ENCODE data around the gene ABLIM2. TPM values are rescaled to one million over a fixed set of nuclear protein-coding genes. Genes with fewer than 3 reads are reported as not detected.

ABLIM2 gene
- total and polyA plus RNA-seq, 2 of the 8 experiments (the other 6 are each of a cell fraction or from before 2014, with no cell fraction given): 2.8 to 3.0 TPM

- Histone ChIP-seq H3K4me2 (ENCODE audit: insufficient read depth in 1 of 2, low read depth in 2 of 2, low read length in 2 of 2) (peak overlapping the region; percentile 6 to 12; a peak in 3 of 4 replicates), H3K4me3 (ENCODE audit: extremely low read depth in 1 of 4, insufficient read depth in 2 of 4, low read depth in 3 of 4, low read length in 4 of 4) (no peak overlapping the region), H3K27me3 (replicated peaks in 1 of 4; ENCODE audit: control insufficient read depth in 3 of 4, extremely low read depth in 1 of 4, insufficient read depth in 3 of 4, low read length in 3 of 4) (no peaks in the 10 kb centered on the region), H3K27ac (ENCODE audit: low read depth, low read length) (peak overlapping the region; percentile 74; the same call in 1 of the 2 replicates), H3K79me2 (ENCODE audit: control insufficient read depth in 1 of 2, insufficient read depth in 2 of 2, low read length in 2 of 2) (no peaks in the 10 kb centered on the region), H3K23me2 (ENCODE audit: low read depth, low read length) (no peaks in the 10 kb centered on the region), H3K79me1 (ENCODE audit: low read depth, low read length) (no peaks in the 10 kb centered on the region), H2AK5ac (ENCODE audit: low read depth, low read length) (peak overlapping the region; percentile 97), H3K4ac (replicated peaks; ENCODE audit: insufficient read length, low read depth, low read length) (peak overlapping the region; percentile 99), H3K18ac (ENCODE audit: extremely low read depth, low read length) (peak overlapping the region; percentile 95), H4K20me1 (replicated peaks in 1 of 2; ENCODE audit: control insufficient read depth in 1 of 2, insufficient read depth in 2 of 2, low read length in 2 of 2) (no peaks in the 10 kb centered on the region), H3K9me3 (ENCODE audit: insufficient read depth in 2 of 2, low read depth in 1 of 2, low read length in 1 of 2) (no peaks in the 10 kb centered on the region), H3K4me1 (replicated peaks in 1 of 4; ENCODE audit: control insufficient read depth in 3 of 4, insufficient read depth in 4 of 4, low read length in 3 of 4) (peaks cover 6 to 36% (median 28%) of the 10 kb centered on the region in 4 experiments), H3K9ac (replicated peaks in 1 of 4; ENCODE audit: extremely low read depth in 1 of 4, low read depth in 3 of 4, low read length in 3 of 4) (peak overlapping the region in 1 of 4 experiments; percentile 8; a peak in 2 of 7 replicates), H2BK5ac (ENCODE audit: low read depth, low read length) (peak overlapping the region; percentile 99), H2AFZ (ENCODE audit: low read length) (no peak overlapping the region), H3K14ac (ENCODE audit: insufficient read length) (no peak overlapping the region), H3K36me3 (ENCODE audit: control insufficient read depth in 2 of 4, insufficient read depth in 4 of 4, low read length in 3 of 4) (no peaks in the 10 kb centered on the region), H3K56ac (replicated peaks; ENCODE audit: insufficient read length, low read depth, low read length) (peak overlapping the region; percentile 36), H3K23ac (ENCODE audit: insufficient read length) (no peak overlapping the region), H4K8ac (ENCODE audit: extremely low read depth, insufficient read depth, low read length) (peak overlapping the region; percentile 95), H2BK12ac (ENCODE audit: low read depth, low read length) (peak overlapping the region; percentile 55), H4K91ac (replicated peaks; ENCODE audit: insufficient read length, low read length) (peak overlapping the region; percentile 99), H2BK120ac (replicated peaks; ENCODE audit: low read depth, low read length) (peak overlapping the region; percentile 97), H2BK15ac (ENCODE audit: low read length) (peak overlapping the region; percentile 1; the same call in 1 of the 2 replicates), H4K5ac (ENCODE audit: insufficient read length, low read depth, low read length) (peak overlapping the region; percentile 53), H2BK20ac (ENCODE audit: low read length) (peak overlapping the region; percentile 100)
- CTCF ChIA-PET (ENCODE audit: partially characterized antibody): interaction anchor here (1.0 to 3.9 kb wide), 6 partner anchors 11 to 245 kb away, joined by 3 to 16 read pairs (median 4); no protein-coding TSS in a partner anchor
- POLR2A ChIA-PET (ENCODE audit: partially characterized antibody): interaction anchor here (1.0 to 2.1 kb wide), 7 partner anchors 11 to 108 kb away, joined by 3 to 8 read pairs (median 3); no protein-coding TSS in a partner anchor
- WGBS, 2 experiments (ENCODE audit: extremely low coverage in 1 of 2, insufficient coverage in 1 of 2, insufficient read length in 1 of 2, insufficient replicate concordance in 2 of 2, low coverage in 1 of 2, low lambda C conversion rate in 2 of 2, missing lambda C conversion rate in 1 of 2): 74% methylated on average over 17 of the region's 18 CpGs; no CpG with 5 or more reads in 1 of the 2 experiments
- FAIRE-seq (peak; percentile 85), DNase-seq (ENCODE audit: low read depth in 1 of 2, low spot score in 2 of 2) (no peak)
- TF ChIP-seq YY1 (IDR thresholded peaks at IDR 0.05; ENCODE audit: low read depth, low read length) (peak; percentile 31; the same call in 1 of the 2 replicates), EP300 (IDR thresholded peaks at IDR 0.05; ENCODE audit: borderline replicate concordance in 1 of 2, low read depth in 2 of 2, low read length in 2 of 2) (peak in 1 of 2 experiments; percentile 18; a peak in 1 of 3 replicates), SP1 (IDR thresholded peaks at IDR 0.05; ENCODE audit: low read depth, low read length) (peak; percentile 77), SP4 (IDR thresholded peaks at IDR 0.05; ENCODE audit: low read length) (no peak), TEAD4 (IDR thresholded peaks at IDR 0.05; ENCODE audit: low read depth, low read length) (peak; percentile 76), NANOG (IDR thresholded peaks at IDR 0.05; ENCODE audit: insufficient read depth, low read depth, low read length, poor library complexity, severe bottlenecking) (peak; percentile 66), JUN (IDR thresholded peaks at IDR 0.05; ENCODE audit: low read depth, low read length) (no peak), POU5F1 (IDR thresholded peaks at IDR 0.05; ENCODE audit: low read depth, low read length) (peak; percentile 85), RAD21 (IDR thresholded peaks at IDR 0.05 in 1 of 2, conservative IDR thresholded peaks at IDR 0.05 in 1 of 2; ENCODE audit: low read depth in 2 of 2, low read length in 2 of 2) (peak in 1 of 2 experiments; percentile 3; a peak in 1 of 4 replicates)
- TF ChIP-seq, protein P1, sequence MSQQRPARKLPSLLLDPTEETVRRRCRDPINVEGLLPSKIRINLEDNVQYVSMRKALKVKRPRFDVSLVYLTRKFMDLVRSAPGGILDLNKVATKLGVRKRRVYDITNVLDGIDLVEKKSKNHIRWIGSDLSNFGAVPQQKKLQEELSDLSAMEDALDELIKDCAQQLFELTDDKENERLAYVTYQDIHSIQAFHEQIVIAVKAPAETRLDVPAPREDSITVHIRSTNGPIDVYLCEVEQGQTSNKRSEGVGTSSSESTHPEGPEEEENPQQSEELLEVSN (IDR thresholded peaks at IDR 0.05): 0 out of 2 replicates have a peak, but pooled peaks have one; percentile 15
Observed at GRCh38 chr4:8048856-8049676, 109.5 kb downstream of the ABLIM2 start.

All from H1 (cell line).